GM12878 (cell line): ENCODE measurements around the gene LTC4S. TPM values are rescaled to one million over a fixed set of nuclear protein-coding genes. Genes with fewer than 3 reads are reported as not detected.

Source experiments
- BHLHE40 ChIP-seq, 2 experiments: fragments of 450-650 bp in 1 of 2; IDR thresholded peaks; 2 replicates each; pipeline ENCODE4 v1.6.1; 2011 to 2017; ENCODE audit warnings: low read depth in 2 of 2, borderline replicate concordance in 1 of 2, improper control_type of control experiment in 1 of 2, low read length in 1 of 2, mild to moderate bottlenecking in 1 of 2
- HSF1 ChIP-seq: fragments of 150-350 bp; IDR thresholded peaks from 2 replicates; pipeline ENCODE4 v1.6.1; 2014; ENCODE audit warnings: mild to moderate bottlenecking, low read depth, low read length
- MYB ChIP-seq: fragments of 150-350 bp; IDR thresholded peaks from 2 replicates; pipeline ENCODE4 v1.6.1; 2014; ENCODE audit warnings: mild to moderate bottlenecking, low read depth, low read length, borderline replicate concordance
- NKRF ChIP-seq: fragments of 450-650 bp; conservative IDR thresholded peaks from 2 replicates; pipeline ENCODE4 v1.6.1; 2017; ENCODE audit warnings: mild to moderate bottlenecking, moderate library complexity
- RAD21 ChIP-seq: IDR thresholded peaks from 2 replicates; pipeline ENCODE4 v1.6.1; 2011; ENCODE audit warnings: mild to moderate bottlenecking, low read depth, low read length, moderate library complexity; ENCODE audit not compliant: insufficient read depth
- RUNX3 ChIP-seq: IDR thresholded peaks from 2 replicates; pipeline ENCODE4 v1.6.1; 2012; ENCODE audit warnings: low read length, inconsistent platforms
- SREBF1 ChIP-seq: IDR thresholded peaks from 2 replicates; pipeline ENCODE4 v1.6.1; 2012; ENCODE audit warnings: mild to moderate bottlenecking, low read length
- TCF12 ChIP-seq: IDR thresholded peaks from 2 replicates; pipeline ENCODE4 v1.6.1; 2011; ENCODE audit warnings: low read depth, mild to moderate bottlenecking, low read length
- ZBTB11 ChIP-seq: fragments of 450-650 bp; formaldehyde crosslinking; IDR thresholded peaks from 2 replicates; pipeline ENCODE4 v1.5.0; 2022; ENCODE audit warnings: mild to moderate bottlenecking, missing genetic modification characterization
- ZNF207 ChIP-seq: fragments of 450-650 bp; IDR thresholded peaks from 2 replicates; pipeline ENCODE4 v1.6.1; 2014; ENCODE audit warnings: antibody characterized with exemption, mild to moderate bottlenecking, borderline replicate concordance
- ZNF622 ChIP-seq: fragments of 450-650 bp; IDR thresholded peaks from 2 replicates; pipeline ENCODE4 v1.6.1; 2017; ENCODE audit warnings: mild to moderate bottlenecking, inconsistent platforms
- polyA plus RNA-seq, 11 experiments: library from polyadenylated mRNA; depleted of rRNA in 4 of 11; unstranded in 6 of 11; stranded (reverse) in 5 of 11; fragments of >200 nt; fragmentation: Nextera tagmentation in 4 of 11; fragmentation: Illumina TruSeq in 1 of 11; extraction: Ambion mirVana in 4 of 11; extraction: Trizol in 1 of 11; gene quantifications; 1 replicate in 1 of 11; 2 replicates in 10 of 11; pipeline versions ENCODE4 v1.2.1 to v1.2.3, GENCODE V29; 2011 to 2016; ENCODE audit warnings: inconsistent platforms in 2 of 11, missing spikeins in 2 of 11, low read depth in 1 of 11
- total RNA-seq, 4 experiments: library from RNA; depleted of rRNA in 3 of 4; stranded (reverse); fragments of >200 nt in 3 of 4; fragmentation: Illumina TruSeq in 1 of 4; extraction: Trizol in 1 of 4; gene quantifications; 2 replicates each; pipeline versions ENCODE4 v1.2.1 to v1.2.3, GENCODE V29; 2013 to 2021

Gene LTC4S
- total and polyA plus RNA-seq, 10 of the 15 experiments (the other 5 are each of a cell fraction or from before 2014, with no cell fraction given), result 0.78 to 3.6 (median 1.8) TPM; not detected in 5

- no peak for TF ChIP-seq NKRF
- TF ChIP-seq BHLHE40 (IDR thresholded peaks at IDR 0.05; ENCODE audit: borderline replicate concordance in 1 of 2, low read depth in 2 of 2, low read length in 1 of 2), result no peak
- TF ChIP-seq ZNF622, result no peak
- TF ChIP-seq SREBF1, result no peak
- no peak for TF ChIP-seq MYB
- no peak for TF ChIP-seq ZBTB11
- TF ChIP-seq RUNX3, result no peak
- TF ChIP-seq HSF1, result no peak
- no peak for TF ChIP-seq TCF12
- no peak for TF ChIP-seq ZNF207
- TF ChIP-seq RAD21, result no peak
- TF ChIP-seq, all 136 proteins: peak for 0
Observed at GRCh38 chr5:179786861-179787260, 6.9 kb upstream of the LTC4S start (continued).
